Mammary epithelial cell (primary cell): Measurements from ENCODE around the gene IMPG2.

Experiments
- EZH2 ChIP-seq: IDR thresholded peaks from 2 replicates; pipeline ENCODE4 v1.6.1; 2012; ENCODE audit warnings: low read length, inconsistent platforms, borderline replicate concordance
- TF ChIP-seq, protein P1 (sequence below), 2 donors: IDR thresholded peaks in 1 of 2; conservative IDR thresholded peaks in 1 of 2; 2 replicates each; pipeline ENCODE4 v1.5.1; 2011 to 2012; ENCODE audit warnings: inconsistent platforms in 2 of 2, low read length in 2 of 2, mild to moderate bottlenecking in 2 of 2, control low read depth in 1 of 2, low read depth in 1 of 2; ENCODE audit not compliant: insufficient read depth in 1 of 2; ENCODE audit errors: extremely low read depth in 1 of 2

DNA sequence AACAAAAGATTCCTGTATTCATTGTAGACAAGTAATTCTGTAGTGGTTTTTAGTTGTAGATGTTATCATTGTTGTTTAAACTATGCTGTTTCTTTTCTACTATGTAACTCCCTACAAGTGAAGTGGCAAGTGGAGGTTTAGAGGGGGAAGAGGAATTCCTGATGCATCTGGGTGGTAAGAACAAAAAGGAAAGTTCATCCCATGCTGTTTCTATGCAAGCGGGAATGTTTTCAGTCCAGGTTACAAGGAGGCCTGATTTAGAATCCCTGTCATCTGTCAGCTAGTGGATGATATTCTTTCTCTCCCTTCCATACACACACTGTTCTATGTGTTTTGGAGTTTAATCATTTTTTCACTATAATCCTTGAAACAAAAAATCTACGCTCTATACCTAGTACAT is 67.4 kb downstream of the IMPG2 start:
- TF ChIP-seq EZH2, result no peak
- TF ChIP-seq, protein P1, sequence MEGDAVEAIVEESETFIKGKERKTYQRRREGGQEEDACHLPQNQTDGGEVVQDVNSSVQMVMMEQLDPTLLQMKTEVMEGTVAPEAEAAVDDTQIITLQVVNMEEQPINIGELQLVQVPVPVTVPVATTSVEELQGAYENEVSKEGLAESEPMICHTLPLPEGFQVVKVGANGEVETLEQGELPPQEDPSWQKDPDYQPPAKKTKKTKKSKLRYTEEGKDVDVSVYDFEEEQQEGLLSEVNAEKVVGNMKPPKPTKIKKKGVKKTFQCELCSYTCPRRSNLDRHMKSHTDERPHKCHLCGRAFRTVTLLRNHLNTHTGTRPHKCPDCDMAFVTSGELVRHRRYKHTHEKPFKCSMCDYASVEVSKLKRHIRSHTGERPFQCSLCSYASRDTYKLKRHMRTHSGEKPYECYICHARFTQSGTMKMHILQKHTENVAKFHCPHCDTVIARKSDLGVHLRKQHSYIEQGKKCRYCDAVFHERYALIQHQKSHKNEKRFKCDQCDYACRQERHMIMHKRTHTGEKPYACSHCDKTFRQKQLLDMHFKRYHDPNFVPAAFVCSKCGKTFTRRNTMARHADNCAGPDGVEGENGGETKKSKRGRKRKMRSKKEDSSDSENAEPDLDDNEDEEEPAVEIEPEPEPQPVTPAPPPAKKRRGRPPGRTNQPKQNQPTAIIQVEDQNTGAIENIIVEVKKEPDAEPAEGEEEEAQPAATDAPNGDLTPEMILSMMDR (conservative IDR thresholded peaks at IDR 0.05 in 1 of 2, IDR thresholded peaks at IDR 0.05 in 1 of 2; ENCODE audit: extremely low read depth in 1 of 2, insufficient read depth in 1 of 2, low read depth in 1 of 2, low read length in 2 of 2), result no peak
